T-helper 1 cell treated with Interleukin-12 subunit alpha and Interleukin-12 subunit beta and Interleukin-4 antibody, amounts not matched to agents 30 μg/mL and 1 μg/mL, for 36 hours (primary cell): ENCODE results near the gene KNL1.
A peak's percentile ranks its signal among the peaks of the same experiment; 100 is the strongest.
"Not testable (repeated sequence)": the region's sequence is repeated elsewhere in the genome, so short reads cannot be mapped to it uniquely, and the experiment has no call there.

Experiments used
- H3K27ac Mint-ChIP-seq: one replicate; pipeline ENCODE4 v1.8.0; 2021; ENCODE audit warnings: mild to moderate bottlenecking, mixed read lengths
- H3K27me3 Mint-ChIP-seq: one replicate; pipeline ENCODE4 v1.8.0; 2021; ENCODE audit warnings: low read depth, mixed read lengths
- H3K36me3 Mint-ChIP-seq: one replicate; pipeline ENCODE4 v1.8.0; 2021; ENCODE audit warnings: low read depth, mixed read lengths
- H3K4me1 Mint-ChIP-seq: one replicate; pipeline ENCODE4 v1.8.0; 2021; ENCODE audit warnings: low read depth, mixed read lengths
- H3K4me3 Mint-ChIP-seq: one replicate; pipeline ENCODE4 v1.8.0; 2021; ENCODE audit warnings: mild to moderate bottlenecking, moderate library complexity, mixed read lengths
- H3K9me3 Mint-ChIP-seq: one replicate; pipeline ENCODE4 v1.8.0; 2021; ENCODE audit warnings: mixed read lengths

The KNL1 gene

DNA sequence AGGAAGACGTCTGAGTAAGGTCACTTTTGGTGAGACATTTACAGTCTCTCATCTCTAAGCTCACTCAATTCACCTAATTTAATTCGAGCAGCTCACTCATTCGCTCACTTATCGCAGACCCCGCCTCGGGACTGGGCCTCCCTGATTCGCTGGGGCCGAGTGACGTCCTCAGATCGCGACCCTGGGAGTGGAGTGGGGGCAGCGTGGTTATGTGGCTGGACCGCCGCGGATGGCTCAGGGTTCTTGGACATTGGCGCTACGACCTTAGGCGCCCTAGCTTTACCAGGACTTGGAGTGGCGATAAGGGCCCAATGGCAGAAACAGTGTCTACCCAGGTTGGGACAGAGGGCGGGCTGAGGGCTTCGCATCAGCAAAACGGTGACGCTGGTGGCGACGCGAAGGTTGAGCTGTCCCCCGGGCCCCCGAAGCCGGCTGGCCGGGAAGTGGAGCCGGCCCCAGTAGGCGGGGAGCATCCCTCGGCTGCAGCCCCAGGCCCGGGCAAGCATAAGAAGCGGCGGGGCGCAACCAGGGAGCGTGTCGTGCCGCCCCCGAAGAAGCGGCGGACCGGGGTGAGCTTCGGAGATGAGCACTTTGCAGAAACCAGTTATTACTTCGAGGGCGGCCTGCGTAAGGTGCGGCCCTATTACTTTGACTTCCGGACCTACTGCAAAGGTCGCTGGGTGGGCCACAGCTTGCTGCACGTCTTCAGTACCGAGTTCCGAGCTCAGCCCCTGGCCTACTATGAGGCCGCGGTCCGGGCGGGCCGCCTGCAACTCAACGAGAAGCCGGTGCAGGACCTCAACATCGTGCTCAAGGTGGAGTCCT lies 24.7 kb upstream of the KNL1 start, which contains the start of gene RPUSD2:
Gene RPUSD2 (plus strand): TSS at position 171 of the 825 bp plus-strand sequence. CDS start 39 bp downstream, at position 210.
- peaks cover 5% of the 10 kb centered on the region for H3K27me3 Mint-ChIP-seq
- H3K27ac Mint-ChIP-seq: peak within 1 kb of the TSS; percentile 99
- no peaks in the 10 kb centered on the region for H3K9me3 Mint-ChIP-seq
- peak within 1 kb of the TSS; percentile 98 for H3K4me3 Mint-ChIP-seq
- peaks cover 32% of the 10 kb centered on the region for H3K4me1 Mint-ChIP-seq
- H3K36me3 Mint-ChIP-seq: peaks cover 8% of the 10 kb centered on the region

GRCh38 chr15:40575113-40575512 lies 18.9 kb upstream of the KNL1 start:
- H3K9me3 Mint-ChIP-seq: no peaks in the 10 kb centered on the region

DNA sequence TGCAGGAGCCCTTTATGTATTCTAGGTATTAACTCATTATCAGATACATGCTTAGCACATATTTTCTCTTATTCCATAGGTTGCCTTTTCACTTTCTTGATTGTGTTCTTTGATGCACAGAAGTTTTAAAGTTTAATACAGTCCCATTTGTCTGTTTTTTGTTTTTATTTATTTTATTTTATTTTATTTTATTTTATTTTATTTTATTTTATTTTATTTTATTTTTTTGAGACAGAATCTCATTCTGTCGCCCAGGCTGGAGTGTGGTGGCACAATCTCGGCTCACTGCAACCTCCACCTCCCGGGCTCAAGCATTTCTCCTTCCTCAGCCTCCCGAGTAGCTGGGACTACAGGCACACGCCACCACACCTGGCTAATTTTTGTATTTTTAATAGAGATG lies 17.1 kb upstream of the KNL1 start:
- not testable (repeated sequence) for H3K9me3 Mint-ChIP-seq, H3K27ac Mint-ChIP-seq, H3K4me3 Mint-ChIP-seq, H3K4me1 Mint-ChIP-seq, H3K27me3 Mint-ChIP-seq
- peaks cover 12% of the 10 kb centered on the region for H3K36me3 Mint-ChIP-seq

More at GRCh38 chr15:40575113-40575512, 18.9 kb upstream of the KNL1 start:
- Mint-ChIP-seq H3K27me3 (no peaks in the 10 kb centered on the region), H3K27ac (no peak overlapping the region), H3K36me3 (peaks cover 12% of the 10 kb centered on the region), H3K4me3 (no peak overlapping the region), H3K4me1 (peaks cover 8% of the 10 kb centered on the region)

- H3K4me3 Mint-ChIP-seq: no peak overlapping the region
- no peaks in the 10 kb centered on the region for H3K4me1 Mint-ChIP-seq
- no peaks in the 10 kb centered on the region for H3K9me3 Mint-ChIP-seq
- H3K36me3 Mint-ChIP-seq: peaks cover 5% of the 10 kb centered on the region
- no peak overlapping the region for H3K27ac Mint-ChIP-seq
- H3K27me3 Mint-ChIP-seq: no peaks in the 10 kb centered on the region
These were observed 15.2 kb upstream of the KNL1 start for GRCh38 chr15:40578892-40579291.

GRCh38 chr15:40581796-40582195 lies 12.3 kb upstream of the KNL1 start:
- not testable (repeated sequence) for H3K4me3 Mint-ChIP-seq, H3K4me1 Mint-ChIP-seq, H3K36me3 Mint-ChIP-seq, H3K27ac Mint-ChIP-seq, H3K27me3 Mint-ChIP-seq, H3K9me3 Mint-ChIP-seq

DNA sequence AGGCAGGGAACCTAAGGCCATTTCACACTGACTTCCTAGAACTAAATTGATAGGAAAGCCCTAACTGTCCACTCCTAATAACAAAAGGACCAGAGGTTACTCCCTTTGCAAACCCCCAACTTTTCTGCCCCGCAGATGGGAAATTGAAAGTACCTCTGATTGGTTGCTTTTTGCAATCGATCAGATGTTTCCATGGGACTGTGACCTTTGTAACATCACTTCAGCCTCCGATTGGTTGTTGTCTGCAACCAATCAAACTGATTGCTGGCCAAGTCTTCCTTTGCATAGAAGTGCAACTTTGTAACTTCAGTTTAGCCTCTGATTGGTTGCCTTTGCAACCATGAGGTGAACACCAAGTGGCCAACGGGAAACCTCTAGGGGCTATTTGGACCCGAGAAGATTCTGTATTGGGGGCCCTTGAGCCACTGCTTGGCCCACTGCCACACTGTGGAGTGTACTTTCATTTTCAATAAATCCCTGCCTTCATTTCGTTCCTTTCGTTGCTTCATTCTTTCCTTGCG lies 11.3 kb upstream of the KNL1 start:
- Mint-ChIP-seq H3K36me3 (no peaks in the 10 kb centered on the region), H3K27me3 (peaks cover 4% of the 10 kb centered on the region), H3K27ac (no peak overlapping the region), H3K4me3 (no peak overlapping the region), H3K4me1 (no peaks in the 10 kb centered on the region), H3K9me3 (no peaks in the 10 kb centered on the region)

GRCh38 chr15:40584191-40584590 lies 9.9 kb upstream of the KNL1 start:
- Mint-ChIP-seq H3K27ac (no peak overlapping the region), H3K4me3 (no peak overlapping the region), H3K4me1 (no peaks in the 10 kb centered on the region)

DNA sequence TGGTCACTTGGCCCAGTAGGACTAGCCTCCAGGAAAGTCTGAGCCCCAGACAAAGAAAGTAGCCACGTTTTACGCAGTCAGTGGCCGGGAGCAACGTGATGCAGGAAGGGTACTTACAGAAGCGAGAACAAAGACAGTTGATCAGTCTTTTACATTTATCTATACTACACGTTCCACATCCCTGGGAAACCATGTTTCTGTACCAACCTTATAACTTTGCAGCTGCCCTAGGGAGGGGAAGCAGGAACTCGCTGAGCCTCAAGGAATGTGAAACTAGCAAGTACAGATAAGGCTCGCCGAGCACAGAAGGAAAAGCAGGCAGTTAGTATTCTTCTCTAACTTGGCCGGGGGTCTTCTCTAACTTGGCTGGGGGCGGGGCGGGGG lies 3.4 kb upstream of the KNL1 start:
- Mint-ChIP-seq H3K4me1 (peaks cover 25% of the 10 kb centered on the region), H3K4me3 (peak overlapping the region; percentile 86), H3K27me3 (no peaks in the 10 kb centered on the region), H3K27ac (peak overlapping the region; percentile 58), H3K9me3 (no peaks in the 10 kb centered on the region), H3K36me3 (no peaks in the 10 kb centered on the region)

More at GRCh38 chr15:40584191-40584590, 9.9 kb upstream of the KNL1 start:
- Mint-ChIP-seq H3K36me3 (no peaks in the 10 kb centered on the region), H3K9me3 (no peaks in the 10 kb centered on the region), H3K27me3 (peaks cover 4% of the 10 kb centered on the region)

DNA sequence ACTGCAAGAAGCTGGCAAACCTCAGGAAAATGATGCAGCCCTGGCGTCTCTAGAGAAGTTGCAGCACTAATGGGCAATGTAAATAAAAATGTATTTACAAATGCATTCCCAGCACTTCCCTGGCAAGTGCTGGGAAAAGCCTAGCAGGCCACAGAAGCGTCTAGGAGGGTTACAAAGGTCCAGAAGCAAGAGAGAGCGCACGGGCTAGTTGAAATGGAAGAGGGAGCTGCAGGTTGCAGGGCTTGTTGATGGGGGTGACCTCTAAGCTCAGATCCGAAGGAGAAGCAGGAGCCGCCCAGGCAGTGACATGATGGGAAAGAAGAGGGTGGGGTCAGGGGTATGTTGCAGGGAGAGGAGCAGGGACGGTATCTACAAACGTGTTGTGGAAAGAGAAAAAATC lies 2.7 kb upstream of the KNL1 start:
- H3K4me3 Mint-ChIP-seq: no peak overlapping the region
- no peak overlapping the region for H3K27ac Mint-ChIP-seq
- H3K27me3 Mint-ChIP-seq: no peaks in the 10 kb centered on the region
- peaks cover 28% of the 10 kb centered on the region for H3K4me1 Mint-ChIP-seq
- H3K36me3 Mint-ChIP-seq: no peaks in the 10 kb centered on the region
- no peaks in the 10 kb centered on the region for H3K9me3 Mint-ChIP-seq

DNA sequence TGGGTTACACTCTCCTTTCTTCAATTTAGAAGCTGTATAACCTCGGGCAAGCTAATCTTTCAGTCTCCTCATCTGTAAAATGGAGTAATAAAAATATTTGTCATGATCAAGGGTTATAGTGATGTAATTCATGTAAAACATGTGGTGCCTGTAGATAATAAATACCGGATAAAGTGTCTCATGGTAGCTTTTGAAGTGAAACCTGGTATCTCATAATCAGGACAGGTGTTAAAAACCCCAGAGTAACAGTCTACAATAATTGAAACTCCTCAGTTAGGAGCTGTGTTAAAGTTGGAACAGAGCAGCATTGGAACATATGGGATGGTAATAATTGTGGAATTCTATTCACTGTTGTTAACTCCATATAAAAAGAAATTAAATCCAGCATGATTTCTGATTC lies 884 bp upstream of the KNL1 start:
- peak overlapping the region; percentile 99 for H3K4me3 Mint-ChIP-seq
- H3K27me3 Mint-ChIP-seq: no peaks in the 10 kb centered on the region
- no peaks in the 10 kb centered on the region for H3K9me3 Mint-ChIP-seq
- peak overlapping the region; percentile 99 for H3K27ac Mint-ChIP-seq
- peaks cover 33% of the 10 kb centered on the region for H3K4me1 Mint-ChIP-seq
- no peaks in the 10 kb centered on the region for H3K36me3 Mint-ChIP-seq

- Mint-ChIP-seq H3K36me3 (no peaks in the 10 kb centered on the region), H3K4me3 (peak overlapping the region; percentile 99), H3K4me1 (peaks cover 32% of the 10 kb centered on the region)
These were observed 384 bp downstream of the KNL1 start for GRCh38 chr15:40594429-40594836.

DNA sequence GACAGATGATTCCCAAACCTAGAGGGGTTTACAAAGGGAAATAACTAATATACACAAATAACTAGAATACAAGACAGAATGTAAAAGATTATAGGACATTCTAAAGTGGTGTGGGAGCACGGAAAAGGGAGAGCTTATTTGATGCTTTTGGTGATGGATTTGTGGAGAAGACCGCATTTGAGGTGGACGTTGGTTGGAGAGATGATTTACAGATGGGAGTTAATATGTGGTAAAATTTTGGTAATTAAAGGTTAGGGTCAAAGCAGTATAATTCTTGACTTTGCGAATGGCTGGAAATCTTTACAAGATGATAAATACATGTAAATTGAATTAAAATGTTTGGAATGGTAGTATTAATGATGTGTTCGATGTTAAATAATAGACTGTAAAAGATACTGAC lies 1.2 kb downstream of the KNL1 start:
- H3K27ac Mint-ChIP-seq: peak overlapping the region; percentile 99
- H3K27me3 Mint-ChIP-seq: no peaks in the 10 kb centered on the region
- no peaks in the 10 kb centered on the region for H3K36me3 Mint-ChIP-seq
- peaks cover 27% of the 10 kb centered on the region for H3K4me1 Mint-ChIP-seq
- peak overlapping the region; percentile 99 for H3K4me3 Mint-ChIP-seq
- H3K9me3 Mint-ChIP-seq: no peaks in the 10 kb centered on the region

More at GRCh38 chr15:40594429-40594836, 384 bp downstream of the KNL1 start:
- peak overlapping the region; percentile 99 for H3K27ac Mint-ChIP-seq
- no peaks in the 10 kb centered on the region for H3K27me3 Mint-ChIP-seq
- H3K9me3 Mint-ChIP-seq: no peaks in the 10 kb centered on the region

- no peaks in the 10 kb centered on the region for H3K36me3 Mint-ChIP-seq
- H3K4me1 Mint-ChIP-seq: peaks cover 28% of the 10 kb centered on the region
- H3K27me3 Mint-ChIP-seq: no peaks in the 10 kb centered on the region
- no peaks in the 10 kb centered on the region for H3K9me3 Mint-ChIP-seq
- H3K27ac Mint-ChIP-seq: no peak overlapping the region
- peak overlapping the region; percentile 17 for H3K4me3 Mint-ChIP-seq
These were observed 1.7 kb downstream of the KNL1 start for GRCh38 chr15:40595773-40596172.

DNA sequence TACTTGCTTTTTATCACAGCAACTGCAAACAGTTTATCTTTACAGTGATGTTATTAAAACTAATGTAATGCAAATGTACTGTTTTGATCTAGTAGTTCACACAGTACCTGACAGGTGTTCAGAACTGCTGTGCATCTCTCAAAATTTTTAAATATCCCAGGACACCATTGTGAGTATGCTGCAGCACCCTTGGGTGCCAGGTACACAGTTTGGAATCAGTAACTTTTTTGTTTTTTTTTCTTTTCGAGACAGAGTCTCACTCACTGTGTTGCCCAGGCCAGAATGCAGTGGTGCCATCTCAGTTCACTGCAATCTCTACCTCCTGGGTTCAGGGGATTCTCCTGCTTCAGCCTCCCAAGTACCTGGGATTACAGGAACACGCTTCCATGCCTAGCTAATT lies 3.0 kb downstream of the KNL1 start:
- no peaks in the 10 kb centered on the region for H3K9me3 Mint-ChIP-seq
- no peaks in the 10 kb centered on the region for H3K36me3 Mint-ChIP-seq
- H3K27me3 Mint-ChIP-seq: no peaks in the 10 kb centered on the region
- no peak overlapping the region for H3K27ac Mint-ChIP-seq
- H3K4me3 Mint-ChIP-seq: no peak overlapping the region
- H3K4me1 Mint-ChIP-seq: peaks cover 28% of the 10 kb centered on the region

DNA sequence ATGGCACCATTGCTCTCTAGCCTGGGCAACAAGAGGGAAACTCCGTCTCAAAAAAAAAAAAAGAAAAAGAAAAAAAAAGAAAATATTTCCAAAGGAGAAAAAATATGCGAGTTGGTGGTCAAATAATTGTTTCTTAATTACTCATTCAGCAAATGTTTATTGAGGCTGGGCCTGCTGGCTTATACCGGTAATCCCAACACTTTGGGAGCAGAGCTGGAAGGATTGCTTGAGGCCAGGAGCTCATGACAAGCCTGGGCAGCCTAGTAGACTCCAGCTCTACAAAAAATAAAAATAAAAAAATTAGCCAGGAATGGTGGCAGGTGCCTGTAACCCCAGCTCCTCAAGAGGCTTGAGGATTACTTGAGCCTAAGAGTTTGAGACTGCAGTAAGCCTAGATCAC lies 4.1 kb downstream of the KNL1 start:
- H3K4me1 Mint-ChIP-seq: peaks cover 23% of the 10 kb centered on the region
- H3K27me3 Mint-ChIP-seq: no peaks in the 10 kb centered on the region
- H3K36me3 Mint-ChIP-seq: peaks cover 3% of the 10 kb centered on the region
- H3K9me3 Mint-ChIP-seq: no peaks in the 10 kb centered on the region
- no peak overlapping the region for H3K27ac Mint-ChIP-seq
- no peak overlapping the region for H3K4me3 Mint-ChIP-seq
